HG03097 (cell line): ENCODE data around the gene PDE3B.
"Not testable (repeated sequence)": the region's sequence is repeated elsewhere in the genome, so short reads cannot be mapped to it uniquely, and the experiment has no call there.

ENCODE experiments used
- ATAC-seq: cut with Tn5 transposase; IDR thresholded peaks from one replicate; pipeline ENCODE4 v1.9.1; 2021; ENCODE audit not compliant: unreplicated experiment, low FRiP score

The PDE3B gene

DNA sequence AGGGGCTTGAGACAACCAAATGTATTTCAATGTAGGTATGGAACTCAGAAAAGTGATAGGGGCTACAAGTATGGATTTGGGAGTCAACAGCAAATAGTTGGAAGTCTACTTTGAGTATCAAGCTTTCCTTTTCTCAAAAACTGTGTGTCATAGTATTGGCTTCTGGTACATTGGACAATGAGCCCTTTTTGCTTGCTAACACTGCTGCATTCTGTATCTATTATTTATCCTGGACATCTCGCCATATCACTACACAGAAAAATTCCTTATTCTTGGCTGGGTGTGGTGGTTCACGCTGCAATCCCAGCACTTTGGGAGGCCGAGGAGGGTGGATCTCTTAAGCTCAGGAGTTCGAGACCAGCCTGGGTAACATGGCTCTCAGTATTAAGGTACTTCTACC lies 230.0 kb downstream of the PDE3B start:
- ATAC-seq = no peak

DNA sequence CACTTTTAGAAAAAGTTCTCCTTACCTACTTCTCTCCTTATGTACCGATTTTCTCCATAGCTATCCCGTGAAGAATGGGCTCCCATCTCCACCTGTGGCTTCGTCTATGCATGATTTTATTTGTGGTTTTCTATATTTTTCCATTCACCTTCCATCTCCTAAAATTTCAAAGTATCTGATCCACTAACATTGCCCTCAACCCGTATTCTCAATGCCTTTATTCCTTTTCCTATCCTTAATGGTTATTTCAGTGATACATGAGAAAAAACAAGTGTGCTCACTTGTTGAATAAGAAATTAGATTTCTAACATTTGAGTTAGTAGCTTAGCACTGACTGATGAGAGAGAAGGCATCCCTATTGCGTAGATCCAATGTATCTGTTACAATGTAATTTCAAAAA lies 231.6 kb downstream of the PDE3B start:
- no peak for ATAC-seq

DNA sequence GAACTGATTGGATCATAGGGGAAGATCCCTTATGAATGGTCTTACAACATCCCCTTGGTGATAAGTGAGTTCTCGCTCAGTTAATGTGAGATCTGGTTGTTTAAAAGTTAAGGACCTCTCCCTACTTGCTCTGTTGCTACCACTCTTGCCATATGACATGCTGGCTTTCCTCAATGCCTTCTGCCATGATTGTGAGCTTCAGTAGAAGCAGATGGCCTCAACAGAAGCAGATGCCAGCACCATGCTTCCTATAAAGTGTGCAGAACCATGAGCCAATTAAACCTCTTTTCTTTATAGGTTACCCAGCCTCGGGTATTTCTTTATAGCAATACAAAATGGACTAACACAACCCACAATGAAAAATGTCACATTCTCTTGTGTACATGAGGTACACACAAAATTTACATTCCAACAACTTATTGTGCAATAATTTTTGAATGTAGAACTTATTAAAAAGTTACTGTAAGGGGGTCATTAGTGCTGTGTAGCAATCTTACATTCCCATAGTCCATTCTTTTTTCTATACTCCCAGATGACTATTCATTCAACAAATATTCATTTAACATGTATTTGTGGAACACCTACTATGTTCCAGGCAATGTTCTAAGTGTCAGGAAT lies 238.1 kb downstream of the PDE3B start:
- no peak for ATAC-seq

DNA sequence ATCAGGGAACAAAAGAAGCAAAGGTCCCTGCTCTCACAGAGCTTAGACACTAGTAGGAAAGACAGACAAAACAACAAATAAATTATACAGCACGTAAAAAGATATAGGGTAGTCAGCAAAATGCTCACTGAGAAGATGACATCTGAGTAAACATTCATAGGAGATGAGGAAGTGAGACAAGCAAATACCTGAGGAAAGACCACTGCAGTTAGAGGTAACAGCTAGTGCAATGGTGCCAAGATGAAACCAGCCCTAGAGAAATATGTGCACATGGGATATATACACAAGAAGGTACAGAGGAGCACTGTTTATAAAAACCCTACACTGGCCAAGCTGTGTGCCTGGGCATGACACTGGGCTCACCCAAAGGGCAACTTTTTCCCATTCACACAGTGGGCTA lies 238.6 kb downstream of the PDE3B start:
- no peak for ATAC-seq

DNA sequence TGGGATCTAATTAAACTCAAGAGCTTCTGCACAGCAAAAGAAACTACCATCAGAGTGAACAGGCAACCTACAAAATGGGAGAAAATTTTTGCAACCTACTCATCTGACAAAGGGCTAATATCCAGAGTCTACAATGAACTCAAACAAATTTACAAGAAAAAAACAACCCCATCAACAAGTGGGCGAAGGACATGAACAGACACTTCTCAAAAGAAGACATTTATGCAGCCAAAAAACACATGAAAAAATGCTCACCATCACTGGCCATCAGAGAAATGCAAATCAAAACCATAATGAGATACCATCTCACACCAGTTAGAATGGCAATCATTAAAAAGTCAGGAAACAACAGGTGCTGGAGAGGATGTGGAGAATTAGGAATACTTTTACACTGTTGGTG lies 240.1 kb downstream of the PDE3B start:
- ATAC-seq = not testable (repeated sequence)

DNA sequence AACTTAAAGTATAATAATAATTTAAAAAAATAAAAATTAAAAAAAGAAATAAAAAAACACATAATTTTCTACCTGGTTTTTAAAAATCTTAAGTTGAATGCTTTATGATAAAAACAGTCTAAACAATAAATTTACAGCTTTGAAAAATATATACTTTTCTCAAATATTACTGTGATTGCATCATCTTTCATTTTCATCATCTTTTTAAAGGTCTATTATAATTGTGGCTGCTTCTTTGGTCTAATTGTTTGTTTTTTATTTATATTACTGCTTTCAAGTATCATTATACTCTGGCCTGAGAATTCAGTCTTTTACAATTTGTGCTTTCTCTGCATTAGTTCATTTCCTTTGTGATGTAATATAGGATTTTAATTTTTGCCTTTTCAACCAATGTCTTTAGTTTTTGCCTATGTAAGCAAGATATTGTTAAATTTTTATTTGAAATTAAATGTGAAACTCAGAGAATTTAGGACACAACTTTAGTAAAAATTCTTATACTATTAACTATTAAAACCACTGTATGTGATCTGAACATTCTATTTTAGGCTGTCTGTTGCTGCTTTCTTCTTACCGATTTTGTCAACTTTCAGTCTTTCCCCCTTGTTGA lies 241.2 kb downstream of the PDE3B start:
- no peak for ATAC-seq

DNA sequence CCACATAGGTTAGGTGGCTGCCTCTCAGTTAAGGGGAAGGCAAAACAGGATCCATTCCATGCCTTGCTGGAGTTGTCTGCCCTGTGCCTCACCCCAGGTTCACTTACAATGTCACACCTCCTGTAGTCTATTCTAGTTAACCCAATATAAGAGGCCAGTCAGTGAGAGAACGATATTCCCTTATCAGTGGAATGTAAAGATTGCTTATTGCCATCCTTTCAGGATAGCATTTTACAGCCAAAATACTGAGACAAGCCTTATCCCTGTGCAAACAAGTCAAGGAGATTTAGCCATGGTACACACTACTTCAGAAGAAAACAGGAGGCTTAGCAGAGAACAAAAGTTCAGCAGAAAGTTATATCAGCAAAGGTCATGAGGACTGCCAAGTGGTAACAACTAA lies 242.9 kb downstream of the PDE3B start:
- ATAC-seq = no peak

DNA sequence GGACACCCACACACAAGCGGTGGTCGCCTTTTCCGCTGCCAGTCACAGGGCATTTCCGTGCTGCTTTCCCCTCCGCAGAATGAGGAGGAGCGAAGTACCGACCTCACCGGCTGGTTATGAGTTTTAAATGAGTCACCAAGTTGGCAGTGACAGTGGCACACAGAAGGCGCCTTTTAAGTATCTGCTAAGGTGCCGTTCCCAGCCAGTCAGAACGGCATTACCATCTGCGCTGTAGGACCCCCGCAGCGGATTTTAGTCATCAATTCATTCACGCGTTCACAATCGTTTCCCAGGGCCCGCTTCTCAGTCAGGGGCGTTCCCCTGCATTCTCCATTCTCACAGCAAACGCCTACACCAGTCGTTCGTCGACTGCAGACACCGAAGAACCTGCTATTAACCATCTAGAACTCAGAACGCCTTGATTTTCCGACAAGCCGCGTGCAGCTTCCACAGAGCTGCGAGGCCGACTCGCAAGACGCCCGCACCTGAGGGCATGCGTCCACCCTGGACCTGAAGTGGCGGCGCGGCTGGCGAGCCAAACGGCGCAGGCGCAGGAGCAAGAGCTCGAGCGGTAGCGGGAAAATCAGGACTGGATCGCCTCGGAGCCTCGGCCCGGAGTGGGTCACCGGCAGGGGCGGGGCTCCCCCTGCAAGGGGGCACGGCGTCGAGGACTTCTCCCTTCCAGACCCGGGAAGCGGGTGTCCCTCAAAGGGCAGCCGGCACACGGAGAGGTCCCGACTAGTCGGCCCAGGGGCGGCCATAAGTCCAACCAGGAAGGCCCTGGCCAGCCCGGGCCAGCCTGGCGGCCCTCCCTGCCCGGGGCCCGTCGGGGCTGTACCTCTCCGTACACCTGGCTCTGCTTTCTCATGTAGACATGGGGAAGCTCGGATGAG lies 247.8 kb downstream of the PDE3B start:
- peak; percentile 58 for ATAC-seq

- peak; percentile 93 for ATAC-seq
These were observed 248.5 kb downstream of the PDE3B start, which contains the start of gene CYP2R1 for GRCh38 chr11:14892036-14892556. Gene CYP2R1 (minus strand): TSS chr11:14892231. CDS start chr11:14892205, 26 bp downstream.

GRCh38 chr11:14892577-14892976 lies 249.0 kb downstream of the PDE3B start:
- ATAC-seq = no peak

- ATAC-seq = no peak
These were observed 251.3 kb downstream of the PDE3B start for GRCh38 chr11:14894657-14895598.

GRCh38 chr11:14898355-14898754 lies 254.8 kb downstream of the PDE3B start:
- ATAC-seq = no peak

- ATAC-seq = no peak
These were observed 255.3 kb downstream of the PDE3B start for GRCh38 chr11:14898906-14899305.

DNA sequence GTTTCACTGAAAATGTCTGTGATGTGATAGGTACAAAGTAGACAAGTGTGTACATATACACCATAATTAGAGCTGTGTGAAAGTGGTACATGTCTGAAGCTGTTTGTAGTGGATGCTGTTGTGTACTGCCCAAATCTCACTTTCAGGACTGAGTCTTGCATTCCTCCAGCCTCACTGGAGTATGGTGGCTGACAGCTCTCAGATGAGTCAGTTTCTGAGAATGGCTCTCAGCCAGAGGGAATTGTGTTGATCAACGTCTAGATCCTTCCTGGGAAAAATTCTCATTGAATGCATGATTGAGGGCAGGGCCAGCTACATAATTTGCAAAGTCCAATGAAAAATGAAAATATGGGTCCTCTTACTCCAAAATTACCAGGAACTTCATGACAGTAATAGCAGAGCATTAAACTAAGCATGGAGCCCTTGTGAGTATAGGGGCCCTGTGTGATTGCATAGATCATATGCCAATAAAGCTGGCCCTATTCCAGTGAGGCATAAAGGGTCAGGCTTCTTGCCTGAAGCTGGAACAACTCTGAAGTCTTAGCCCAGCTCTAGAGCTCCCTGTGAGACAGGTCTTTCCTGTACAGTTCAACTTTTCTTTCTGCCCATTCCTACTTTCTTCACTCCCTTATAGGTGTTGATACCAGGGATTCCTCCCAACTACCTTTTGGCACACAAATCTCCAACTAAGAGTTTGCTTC lies 259.2 kb downstream of the PDE3B start:
- ATAC-seq = no peak

DNA sequence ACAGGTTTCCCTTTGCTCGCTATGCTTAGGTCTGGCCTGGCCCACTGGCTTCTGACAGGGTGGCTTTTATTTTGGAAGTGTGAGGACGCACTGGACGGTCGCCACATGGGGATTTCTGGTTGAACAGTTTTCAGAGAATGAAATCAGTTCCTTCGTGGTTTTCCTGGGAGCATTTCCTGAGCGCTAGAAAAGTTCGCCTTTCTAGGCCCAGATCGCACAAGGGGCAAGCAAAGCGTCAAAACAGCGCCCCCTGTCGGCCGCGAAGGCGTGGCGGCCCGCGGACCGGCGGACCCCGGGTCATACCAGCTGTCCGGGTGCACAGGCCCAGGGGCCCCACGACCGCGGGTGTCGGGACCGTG lies 261.1 kb downstream of the PDE3B start:
- ATAC-seq = peak; percentile 41

- ATAC-seq = peak; percentile 62
These were observed 261.8 kb downstream of the PDE3B start for GRCh38 chr11:14905104-14906033.

- ATAC-seq = no peak
These were observed 263.0 kb downstream of the PDE3B start for GRCh38 chr11:14906578-14906977.

DNA sequence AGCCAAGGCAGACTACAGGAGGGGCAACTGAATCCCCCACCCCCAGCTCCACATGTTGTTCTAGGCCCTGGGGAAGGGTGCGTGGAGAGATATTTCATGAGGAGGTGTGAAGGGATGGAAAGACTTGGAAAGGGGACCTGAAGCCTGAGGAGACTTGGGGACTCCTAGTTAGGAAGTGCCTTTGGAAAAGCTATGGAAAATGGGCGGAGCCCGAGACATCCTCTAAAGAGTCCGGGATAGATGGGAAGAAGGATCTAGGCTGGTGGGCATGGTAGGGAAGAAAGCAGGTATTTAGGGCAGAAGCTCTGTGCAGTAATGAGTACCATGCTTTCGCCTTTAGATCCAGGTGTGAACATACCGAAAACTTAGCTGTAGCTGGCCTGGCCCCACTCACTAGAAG lies 263.4 kb downstream of the PDE3B start:
- ATAC-seq = no peak
